ENCODE data around the gene ATG2A.
A peak's percentile ranks its signal among the peaks of the same experiment; 100 is the strongest.

ATG2A gene

DNA sequence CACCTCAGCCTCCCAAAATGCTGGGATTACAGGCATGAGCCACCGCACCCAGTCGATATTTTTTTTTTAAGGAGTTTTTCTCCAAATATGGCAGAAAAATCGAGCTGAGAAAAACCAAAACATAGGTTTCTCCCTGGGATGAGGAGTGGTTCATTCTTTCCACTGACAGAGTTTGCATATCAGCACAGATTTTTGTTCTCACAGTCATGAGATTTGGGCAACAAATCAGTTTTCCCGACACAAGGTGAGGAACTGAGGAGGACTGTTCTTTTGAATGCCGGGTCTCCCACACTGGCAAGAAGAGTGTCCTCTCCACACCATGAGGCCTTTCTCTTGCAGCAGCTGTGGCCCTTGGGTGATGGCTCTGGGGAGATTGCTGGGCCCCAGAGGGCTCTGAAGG, 34.8 kb downstream of the ATG2A start:
- TF ChIP-seq, protein P1, sequence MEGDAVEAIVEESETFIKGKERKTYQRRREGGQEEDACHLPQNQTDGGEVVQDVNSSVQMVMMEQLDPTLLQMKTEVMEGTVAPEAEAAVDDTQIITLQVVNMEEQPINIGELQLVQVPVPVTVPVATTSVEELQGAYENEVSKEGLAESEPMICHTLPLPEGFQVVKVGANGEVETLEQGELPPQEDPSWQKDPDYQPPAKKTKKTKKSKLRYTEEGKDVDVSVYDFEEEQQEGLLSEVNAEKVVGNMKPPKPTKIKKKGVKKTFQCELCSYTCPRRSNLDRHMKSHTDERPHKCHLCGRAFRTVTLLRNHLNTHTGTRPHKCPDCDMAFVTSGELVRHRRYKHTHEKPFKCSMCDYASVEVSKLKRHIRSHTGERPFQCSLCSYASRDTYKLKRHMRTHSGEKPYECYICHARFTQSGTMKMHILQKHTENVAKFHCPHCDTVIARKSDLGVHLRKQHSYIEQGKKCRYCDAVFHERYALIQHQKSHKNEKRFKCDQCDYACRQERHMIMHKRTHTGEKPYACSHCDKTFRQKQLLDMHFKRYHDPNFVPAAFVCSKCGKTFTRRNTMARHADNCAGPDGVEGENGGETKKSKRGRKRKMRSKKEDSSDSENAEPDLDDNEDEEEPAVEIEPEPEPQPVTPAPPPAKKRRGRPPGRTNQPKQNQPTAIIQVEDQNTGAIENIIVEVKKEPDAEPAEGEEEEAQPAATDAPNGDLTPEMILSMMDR (IDR thresholded peaks at IDR 0.05; ENCODE audit: control insufficient read depth, extremely low read depth, insufficient read depth), result no peak
- no peak for DNase-seq (ENCODE audit: low read depth)
- H3K4me3 ChIP-seq (ENCODE audit: low read depth, low read length), result no peak overlapping the region

DNA sequence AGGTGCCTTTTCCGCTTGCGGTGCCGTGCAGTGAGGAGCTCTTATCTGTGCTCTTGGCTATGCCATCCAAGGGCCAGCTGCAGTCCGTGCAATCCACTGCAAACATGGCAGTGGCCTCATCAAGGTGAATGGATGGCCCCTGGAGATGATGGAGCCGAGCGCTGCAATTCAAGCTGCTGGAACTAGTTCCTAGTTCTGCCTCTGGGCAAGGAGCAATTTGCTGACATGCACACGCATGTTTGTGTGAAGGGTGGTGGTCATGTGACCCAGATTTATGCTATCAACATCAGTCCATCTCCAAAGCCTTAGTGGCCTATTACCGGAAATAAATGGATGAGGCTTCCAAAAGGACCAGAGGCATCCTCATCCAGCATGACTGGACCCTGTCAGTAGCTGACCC, 35.5 kb downstream of the ATG2A start:
- no peak overlapping the region for H3K4me3 ChIP-seq (ENCODE audit: low read depth, low read length)
- no peak for DNase-seq (ENCODE audit: low read depth)
- TF ChIP-seq, protein P1 (IDR thresholded peaks at IDR 0.05; ENCODE audit: control insufficient read depth, extremely low read depth, insufficient read depth), result no peak

GRCh38 chr11:64880240-64881001, 36.6 kb downstream of the ATG2A start:
- TF ChIP-seq, protein P1 (IDR thresholded peaks at IDR 0.05; ENCODE audit: control insufficient read depth, extremely low read depth, insufficient read depth), result no peak
- DNase-seq (ENCODE audit: low read depth), result no peak
- H3K4me3 ChIP-seq (ENCODE audit: low read depth, low read length), result no peak overlapping the region

GRCh38 chr11:64879244-64879900, 37.6 kb downstream of the ATG2A start:
- TF ChIP-seq, protein P1 (IDR thresholded peaks at IDR 0.05; ENCODE audit: control insufficient read depth, extremely low read depth, insufficient read depth), result no peak
- no peak for DNase-seq (ENCODE audit: low read depth)
- H3K4me3 ChIP-seq (ENCODE audit: low read depth, low read length), result peak overlapping the region; percentile 62

DNA sequence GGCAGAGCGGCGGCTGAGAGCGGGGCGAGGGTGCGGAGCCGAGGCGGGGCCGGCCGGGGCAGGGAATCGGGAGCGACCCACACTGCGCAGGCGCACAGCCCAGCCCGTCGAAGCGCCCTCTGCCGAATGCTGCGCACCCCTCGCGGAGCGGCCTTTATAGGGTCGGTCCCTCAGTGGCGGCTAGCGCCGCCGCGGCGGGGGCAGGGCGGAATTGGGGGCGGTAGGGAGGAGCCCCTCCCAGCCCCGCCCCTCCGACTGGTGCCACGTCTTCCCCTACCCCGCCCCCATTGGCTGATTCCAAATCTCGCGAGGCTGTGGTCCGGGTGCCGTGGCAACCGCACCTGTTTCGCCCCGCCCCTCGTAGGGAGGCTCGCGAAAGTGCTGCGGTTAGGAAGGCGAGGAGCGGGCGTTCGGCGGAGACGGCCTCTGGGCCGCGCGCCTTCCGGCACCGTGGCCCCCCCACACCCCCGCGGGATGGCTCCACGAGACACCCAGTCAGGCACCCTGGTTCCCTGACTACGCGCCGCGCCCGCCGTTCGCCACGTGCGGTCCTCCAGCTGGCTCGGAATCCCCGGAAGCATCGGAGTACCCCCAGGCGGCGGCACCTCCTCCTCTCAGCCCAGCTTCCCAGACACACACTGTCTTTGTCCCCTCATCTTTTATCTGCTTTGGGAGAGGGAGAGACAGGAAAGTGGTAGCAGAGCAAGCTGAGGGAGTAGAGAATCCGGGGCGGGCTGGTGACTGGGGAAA, 38.3 kb downstream of the ATG2A start, which contains the start of gene EHD1:
TSS of gene EHD1 (minus strand) at position 128 of the 750 bp plus-strand sequence. CDS start 157 bp downstream, outside the sequence.
- TF ChIP-seq, protein P1 (IDR thresholded peaks at IDR 0.05; ENCODE audit: control insufficient read depth, extremely low read depth, insufficient read depth), result peak; percentile 93
- H3K4me3 ChIP-seq (ENCODE audit: low read depth, low read length), result peak within 1 kb of the TSS; percentile 62
- DNase-seq (ENCODE audit: low read depth), result peak; percentile 87

- TF ChIP-seq, protein P1 (IDR thresholded peaks at IDR 0.05; ENCODE audit: control insufficient read depth, extremely low read depth, insufficient read depth), result no peak
- no peak for DNase-seq (ENCODE audit: low read depth)
- peak overlapping the region; percentile 62 for H3K4me3 ChIP-seq (ENCODE audit: low read depth, low read length)
Measured at GRCh38 chr11:64878223-64878493, 38.9 kb downstream of the ATG2A start.

Data from LNCaP clone FGC (cell line).